ENCODE data around the gene RBKS. TPM values are rescaled to one million over a fixed set of nuclear protein-coding genes. Genes with fewer than 3 reads are reported as not detected.

Gene RBKS
- total and polyA plus RNA-seq, 2 donors from 2014 or later, result 10.3 to 28.7 TPM

GRCh38 chr2:27887830-27888229, 2.4 kb downstream of the RBKS start:
- DNase-seq, result no peak
- intact Hi-C loops (cut with DNase I), result no loop called here
- no peaks in the 10 kb centered on the region for H3K27me3 ChIP-seq (ENCODE audit: control insufficient read depth, insufficient read depth, low read length)
- FAIRE-seq, result no peak
- H3K36me3 ChIP-seq (ENCODE audit: control insufficient read depth in 2 of 3, insufficient read depth in 3 of 3, low read length in 3 of 3), result no peaks in the 10 kb centered on the region
- TF ChIP-seq, protein P1, sequence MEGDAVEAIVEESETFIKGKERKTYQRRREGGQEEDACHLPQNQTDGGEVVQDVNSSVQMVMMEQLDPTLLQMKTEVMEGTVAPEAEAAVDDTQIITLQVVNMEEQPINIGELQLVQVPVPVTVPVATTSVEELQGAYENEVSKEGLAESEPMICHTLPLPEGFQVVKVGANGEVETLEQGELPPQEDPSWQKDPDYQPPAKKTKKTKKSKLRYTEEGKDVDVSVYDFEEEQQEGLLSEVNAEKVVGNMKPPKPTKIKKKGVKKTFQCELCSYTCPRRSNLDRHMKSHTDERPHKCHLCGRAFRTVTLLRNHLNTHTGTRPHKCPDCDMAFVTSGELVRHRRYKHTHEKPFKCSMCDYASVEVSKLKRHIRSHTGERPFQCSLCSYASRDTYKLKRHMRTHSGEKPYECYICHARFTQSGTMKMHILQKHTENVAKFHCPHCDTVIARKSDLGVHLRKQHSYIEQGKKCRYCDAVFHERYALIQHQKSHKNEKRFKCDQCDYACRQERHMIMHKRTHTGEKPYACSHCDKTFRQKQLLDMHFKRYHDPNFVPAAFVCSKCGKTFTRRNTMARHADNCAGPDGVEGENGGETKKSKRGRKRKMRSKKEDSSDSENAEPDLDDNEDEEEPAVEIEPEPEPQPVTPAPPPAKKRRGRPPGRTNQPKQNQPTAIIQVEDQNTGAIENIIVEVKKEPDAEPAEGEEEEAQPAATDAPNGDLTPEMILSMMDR (IDR thresholded peaks at IDR 0.05; ENCODE audit: borderline replicate concordance, extremely low read depth, insufficient read depth), result no peak
- H3K9ac ChIP-seq (ENCODE audit: low read length in 3 of 3), result no peak overlapping the region
- H3K27ac ChIP-seq (ENCODE audit: low read depth in 2 of 2, low read length in 2 of 2), result peak overlapping the region; percentile 15 to 96
- peaks cover 0 to 17% (median 0%) of the 10 kb centered on the region in 3 donors for H3K4me1 ChIP-seq (ENCODE audit: control insufficient read depth in 2 of 3, insufficient read depth in 2 of 3, low read depth in 1 of 3, low read length in 3 of 3)
- H3K4me3 ChIP-seq (ENCODE audit: low read length in 3 of 3), result no peak overlapping the region
- no peaks in the 10 kb centered on the region for H3K9me3 ChIP-seq (ENCODE audit: control insufficient read depth in 2 of 3, insufficient read depth in 1 of 3, low read length in 3 of 3)

- TF ChIP-seq, protein P1 (IDR thresholded peaks at IDR 0.05; ENCODE audit: borderline replicate concordance, extremely low read depth, insufficient read depth), result no peak
- DNase-seq (no peak), FAIRE-seq (no peak)
- H3K27ac ChIP-seq (ENCODE audit: low read depth in 2 of 2, low read length in 2 of 2), result no peak overlapping the region
- H3K4me3 ChIP-seq (ENCODE audit: low read length in 3 of 3), result no peak overlapping the region
- H3K4me1 ChIP-seq (ENCODE audit: control insufficient read depth in 2 of 3, insufficient read depth in 2 of 3, low read depth in 1 of 3, low read length in 3 of 3), result peaks cover 0 to 17% (median 0%) of the 10 kb centered on the region in 3 donors
- no peaks in the 10 kb centered on the region for H3K27me3 ChIP-seq (ENCODE audit: control insufficient read depth, insufficient read depth, low read length)
- H3K9me3 ChIP-seq (ENCODE audit: control insufficient read depth in 2 of 3, insufficient read depth in 1 of 3, low read length in 3 of 3), result no peaks in the 10 kb centered on the region
- intact Hi-C loops (cut with DNase I), result no loop called here
- no peaks in the 10 kb centered on the region for H3K36me3 ChIP-seq (ENCODE audit: control insufficient read depth in 2 of 3, insufficient read depth in 3 of 3, low read length in 3 of 3)
- no peak overlapping the region for H3K9ac ChIP-seq (ENCODE audit: low read length in 3 of 3)
These were observed 3.1 kb downstream of the RBKS start for GRCh38 chr2:27887111-27887510.

DNA sequence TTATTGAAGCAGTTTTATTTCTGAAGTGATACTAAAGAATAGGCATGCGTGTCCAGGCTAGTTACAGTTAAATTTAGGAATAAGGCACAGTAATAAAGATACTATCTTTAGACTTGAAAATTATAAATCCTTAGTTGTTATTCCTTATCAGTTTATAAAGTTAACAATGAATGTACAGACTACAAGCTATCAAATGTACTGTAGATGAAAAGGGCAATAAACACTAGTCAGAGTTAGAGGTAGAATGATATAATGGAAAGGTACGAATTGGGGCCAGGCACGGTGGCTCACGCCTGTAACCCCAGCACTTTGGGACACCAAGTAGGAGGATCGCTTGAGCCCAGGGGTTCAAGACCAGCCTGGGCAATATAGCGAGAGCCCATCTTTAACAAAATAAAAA, 3.9 kb downstream of the RBKS start:
- Histone ChIP-seq H3K9me3 (ENCODE audit: control insufficient read depth in 2 of 3, insufficient read depth in 1 of 3, low read length in 3 of 3) (no peaks in the 10 kb centered on the region), H3K36me3 (ENCODE audit: control insufficient read depth in 2 of 3, insufficient read depth in 3 of 3, low read length in 3 of 3) (no peaks in the 10 kb centered on the region), H3K9ac (ENCODE audit: low read length in 3 of 3) (no peak overlapping the region), H3K4me1 (ENCODE audit: control insufficient read depth in 2 of 3, insufficient read depth in 2 of 3, low read depth in 1 of 3, low read length in 3 of 3) (peaks cover 0 to 13% (median 0%) of the 10 kb centered on the region in 3 donors), H3K4me3 (ENCODE audit: low read length in 3 of 3) (no peak overlapping the region), H3K27ac (ENCODE audit: low read depth in 2 of 2, low read length in 2 of 2) (no peak overlapping the region), H3K27me3 (ENCODE audit: control insufficient read depth, insufficient read depth, low read length) (no peaks in the 10 kb centered on the region)
- DNase-seq (no peak), FAIRE-seq (no peak)
- TF ChIP-seq, protein P1 (IDR thresholded peaks at IDR 0.05; ENCODE audit: borderline replicate concordance, extremely low read depth, insufficient read depth), result no peak
- intact Hi-C loops (cut with DNase I), result no loop called here

GRCh38 chr2:27885661-27886060, 4.5 kb downstream of the RBKS start:
- H3K27ac ChIP-seq (ENCODE audit: low read depth in 2 of 2, low read length in 2 of 2), result no peak overlapping the region
- H3K4me1 ChIP-seq (ENCODE audit: control insufficient read depth in 2 of 3, insufficient read depth in 2 of 3, low read depth in 1 of 3, low read length in 3 of 3), result peaks cover 0 to 12% (median 0%) of the 10 kb centered on the region in 3 donors
- H3K36me3 ChIP-seq (ENCODE audit: control insufficient read depth in 2 of 3, insufficient read depth in 3 of 3, low read length in 3 of 3), result no peaks in the 10 kb centered on the region
- no peak overlapping the region for H3K4me3 ChIP-seq (ENCODE audit: low read length in 3 of 3)
- no peaks in the 10 kb centered on the region for H3K9me3 ChIP-seq (ENCODE audit: control insufficient read depth in 2 of 3, insufficient read depth in 1 of 3, low read length in 3 of 3)
- no peak overlapping the region for H3K9ac ChIP-seq (ENCODE audit: low read length in 3 of 3)
- no peak for FAIRE-seq
- DNase-seq, result no peak
- intact Hi-C loops (cut with DNase I), result no loop called here
- H3K27me3 ChIP-seq (ENCODE audit: control insufficient read depth, insufficient read depth, low read length), result no peaks in the 10 kb centered on the region
- TF ChIP-seq, protein P1 (IDR thresholded peaks at IDR 0.05; ENCODE audit: borderline replicate concordance, extremely low read depth, insufficient read depth), result no peak

All from kidney (tissue), 14 donors.